DND-41 (cell line): ENCODE data around the gene PELI2.
A peak's percentile ranks its signal among the peaks of the same experiment; 100 is the strongest.

Experiments
- ATAC-seq: fragments of 200-7000 bp; cut with Tn5 transposase; 3 replicates; pipeline ENCODE4 v1.9.1; 2021; ENCODE audit warnings: low read depth; ENCODE audit not compliant: insufficient read depth
- DNase-seq: peaks from one replicate; pipeline ENCODE4 v3.0.0-alpha.2; 2020
- H2AFZ ChIP-seq: 2 replicates; pipeline ENCODE4 v1.6.0; 2012; ENCODE audit warnings: low read depth, low read length
- H3K27ac ChIP-seq: 2 replicates; pipeline ENCODE4 v1.5.1; 2012; ENCODE audit warnings: low read length, inconsistent platforms
- H3K27me3 ChIP-seq: fragments of 200-600 bp; sonication (generic); 2 replicates; pipeline ENCODE4 v1.6.0; 2012; ENCODE audit warnings: low read length, mild to moderate bottlenecking, inconsistent platforms; ENCODE audit not compliant: insufficient read depth, poor library complexity
- H3K36me3 ChIP-seq: 2 replicates; pipeline ENCODE4 v1.5.1; 2012; ENCODE audit warnings: low read length, inconsistent platforms; ENCODE audit not compliant: insufficient read depth
- H3K4me1 ChIP-seq: 2 replicates; pipeline ENCODE4 v1.5.1; 2012; ENCODE audit warnings: mild to moderate bottlenecking, low read length; ENCODE audit not compliant: insufficient read depth
- H3K4me2 ChIP-seq: 2 replicates; pipeline ENCODE4 v1.6.0; 2012; ENCODE audit warnings: mild to moderate bottlenecking, moderate library complexity, low read length, inconsistent platforms; ENCODE audit not compliant: insufficient read depth
- H3K4me3 ChIP-seq, 2 experiments: fragments of 200-600 bp in 1 of 2; shearing (Covaris generic) in 1 of 2; 2 replicates each; pipeline ENCODE4 v1.5.1; 2012 to 2016; ENCODE audit warnings: inconsistent platforms in 2 of 2, low read length in 2 of 2, mild to moderate bottlenecking in 2 of 2, low read depth in 1 of 2, moderate library complexity in 1 of 2
- H3K79me2 ChIP-seq: 2 replicates; pipeline ENCODE4 v1.6.0; 2012; ENCODE audit warnings: low read length, inconsistent platforms; ENCODE audit not compliant: insufficient read depth
- H3K9ac ChIP-seq: 2 replicates; pipeline ENCODE4 v1.6.0; 2012; ENCODE audit warnings: low read depth, mild to moderate bottlenecking, inconsistent platforms, low read length, moderate library complexity
- H3K9me3 ChIP-seq: 2 replicates; pipeline ENCODE4 v1.5.1; 2012; ENCODE audit warnings: low read length, moderate library complexity, mild to moderate bottlenecking, inconsistent platforms; ENCODE audit not compliant: insufficient read depth, severe bottlenecking
- H4K20me1 ChIP-seq: 2 replicates; pipeline ENCODE4 v1.6.0; 2012; ENCODE audit warnings: low read length; ENCODE audit not compliant: insufficient read depth
- EZH2 ChIP-seq: IDR thresholded peaks from 3 replicates; pipeline ENCODE4 v1.6.1; 2012; ENCODE audit warnings: borderline replicate concordance, low read depth, mild to moderate bottlenecking, moderate library complexity, low read length, inconsistent platforms; ENCODE audit not compliant: severe bottlenecking
- TF ChIP-seq, protein P1 (sequence below): IDR thresholded peaks from 2 replicates; pipeline ENCODE4 v1.5.1; 2012; ENCODE audit warnings: borderline replicate concordance, low read length, moderate library complexity, mild to moderate bottlenecking; ENCODE audit not compliant: poor library complexity, severe bottlenecking; ENCODE audit errors: extremely low read depth

Gene PELI2

DNA sequence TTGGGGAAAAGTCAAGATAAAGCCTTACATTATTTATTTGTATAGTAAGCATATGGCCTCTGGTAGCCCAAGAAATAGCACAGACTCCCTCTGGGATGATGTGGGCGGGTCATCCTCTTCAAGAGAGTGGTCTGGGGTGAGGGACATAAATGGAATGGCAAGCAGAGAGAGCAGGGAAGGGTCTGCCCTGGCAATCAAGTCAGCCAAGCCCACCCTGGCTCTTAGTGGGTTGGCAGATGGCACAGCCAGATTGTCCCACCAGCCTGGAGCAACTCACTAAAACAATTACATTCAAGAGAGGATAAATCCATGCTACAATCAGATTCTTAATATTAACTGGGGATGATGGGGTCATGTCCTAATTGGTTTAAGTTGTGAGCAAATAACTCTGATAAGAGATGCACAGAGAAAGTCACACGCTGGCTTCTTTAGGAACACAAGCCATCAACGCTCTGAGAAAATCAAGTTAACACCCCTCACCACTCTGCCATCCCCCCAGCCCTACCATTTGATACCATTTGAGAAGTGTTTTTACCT, 2.8 kb upstream of the PELI2 start:
- Histone ChIP-seq H3K4me3 (no peak overlapping the region), H2AFZ (no peak overlapping the region), H3K27me3 (no peaks in the 10 kb centered on the region), H3K9ac (no peak overlapping the region), H3K4me2 (no peak overlapping the region), H3K79me2 (peaks cover 20% of the 10 kb centered on the region), H4K20me1 (peaks cover 8% of the 10 kb centered on the region; the same call in 1 of the 2 replicates), H3K4me1 (peaks cover 24% of the 10 kb centered on the region), H3K36me3 (no peaks in the 10 kb centered on the region; the same call in 1 of the 2 replicates), H3K27ac (no peak overlapping the region), H3K9me3 (no peaks in the 10 kb centered on the region)
- no peak for TF ChIP-seq EZH2
- TF ChIP-seq, protein P1, sequence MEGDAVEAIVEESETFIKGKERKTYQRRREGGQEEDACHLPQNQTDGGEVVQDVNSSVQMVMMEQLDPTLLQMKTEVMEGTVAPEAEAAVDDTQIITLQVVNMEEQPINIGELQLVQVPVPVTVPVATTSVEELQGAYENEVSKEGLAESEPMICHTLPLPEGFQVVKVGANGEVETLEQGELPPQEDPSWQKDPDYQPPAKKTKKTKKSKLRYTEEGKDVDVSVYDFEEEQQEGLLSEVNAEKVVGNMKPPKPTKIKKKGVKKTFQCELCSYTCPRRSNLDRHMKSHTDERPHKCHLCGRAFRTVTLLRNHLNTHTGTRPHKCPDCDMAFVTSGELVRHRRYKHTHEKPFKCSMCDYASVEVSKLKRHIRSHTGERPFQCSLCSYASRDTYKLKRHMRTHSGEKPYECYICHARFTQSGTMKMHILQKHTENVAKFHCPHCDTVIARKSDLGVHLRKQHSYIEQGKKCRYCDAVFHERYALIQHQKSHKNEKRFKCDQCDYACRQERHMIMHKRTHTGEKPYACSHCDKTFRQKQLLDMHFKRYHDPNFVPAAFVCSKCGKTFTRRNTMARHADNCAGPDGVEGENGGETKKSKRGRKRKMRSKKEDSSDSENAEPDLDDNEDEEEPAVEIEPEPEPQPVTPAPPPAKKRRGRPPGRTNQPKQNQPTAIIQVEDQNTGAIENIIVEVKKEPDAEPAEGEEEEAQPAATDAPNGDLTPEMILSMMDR = no peak
- DNase-seq (no peak), ATAC-seq (no peak)

DNA sequence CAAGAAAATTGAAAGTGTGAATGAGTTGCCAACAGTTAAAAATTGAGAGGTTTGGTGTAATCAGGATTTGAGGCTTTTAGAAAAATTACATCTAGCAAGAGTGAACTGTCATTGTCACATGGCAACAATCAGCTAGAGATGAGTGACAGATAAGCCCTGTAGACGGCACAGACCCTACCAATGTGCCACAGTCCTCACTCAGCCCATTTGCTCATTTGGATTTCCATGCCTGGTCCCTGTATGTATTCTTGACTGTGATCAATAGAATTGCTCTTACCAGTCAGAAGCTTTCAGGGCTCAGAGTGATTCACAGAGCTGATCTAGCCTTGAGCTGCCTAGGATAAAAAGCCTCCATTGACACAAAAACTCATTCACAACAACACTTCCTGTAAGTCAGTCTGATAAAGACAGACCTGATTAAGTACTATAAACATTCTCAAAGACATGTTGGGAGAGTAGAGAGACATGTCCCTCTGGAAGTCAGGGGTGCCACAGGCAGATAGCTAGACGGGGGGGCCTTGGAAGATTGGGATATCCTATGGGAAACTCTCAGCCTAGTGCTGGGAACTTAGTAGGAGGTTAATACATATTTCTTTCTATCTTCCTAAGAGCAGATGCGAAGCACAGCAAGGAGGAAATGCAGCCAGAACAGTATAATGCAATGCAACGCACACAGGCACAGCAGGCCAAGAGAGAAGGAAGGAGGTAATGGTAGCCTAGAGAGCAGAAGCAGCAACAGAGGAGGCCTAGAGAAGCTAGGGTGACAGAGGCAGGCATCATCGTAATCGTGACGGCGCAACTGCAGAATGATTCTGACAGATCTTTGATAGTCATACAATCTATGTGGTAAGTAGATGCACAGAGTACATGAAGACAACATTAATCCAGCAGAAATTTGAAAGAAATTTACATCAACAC, 2.0 kb upstream of the PELI2 start:
- Histone ChIP-seq H3K4me1 (peaks cover 32% of the 10 kb centered on the region), H3K79me2 (peaks cover 29% of the 10 kb centered on the region), H4K20me1 (peaks cover 16% of the 10 kb centered on the region; the same call in 1 of the 2 replicates), H3K27me3 (no peaks in the 10 kb centered on the region), H3K9ac (no peak overlapping the region), H3K4me2 (no peak overlapping the region), H2AFZ (no peak overlapping the region), H3K4me3 (no peak overlapping the region), H3K9me3 (no peaks in the 10 kb centered on the region), H3K27ac (no peak overlapping the region), H3K36me3 (no peaks in the 10 kb centered on the region; the same call in 1 of the 2 replicates)
- ATAC-seq = no peak
- no peak for TF ChIP-seq EZH2
- TF ChIP-seq, protein P1 = no peak
- DNase-seq = no peak

DNA sequence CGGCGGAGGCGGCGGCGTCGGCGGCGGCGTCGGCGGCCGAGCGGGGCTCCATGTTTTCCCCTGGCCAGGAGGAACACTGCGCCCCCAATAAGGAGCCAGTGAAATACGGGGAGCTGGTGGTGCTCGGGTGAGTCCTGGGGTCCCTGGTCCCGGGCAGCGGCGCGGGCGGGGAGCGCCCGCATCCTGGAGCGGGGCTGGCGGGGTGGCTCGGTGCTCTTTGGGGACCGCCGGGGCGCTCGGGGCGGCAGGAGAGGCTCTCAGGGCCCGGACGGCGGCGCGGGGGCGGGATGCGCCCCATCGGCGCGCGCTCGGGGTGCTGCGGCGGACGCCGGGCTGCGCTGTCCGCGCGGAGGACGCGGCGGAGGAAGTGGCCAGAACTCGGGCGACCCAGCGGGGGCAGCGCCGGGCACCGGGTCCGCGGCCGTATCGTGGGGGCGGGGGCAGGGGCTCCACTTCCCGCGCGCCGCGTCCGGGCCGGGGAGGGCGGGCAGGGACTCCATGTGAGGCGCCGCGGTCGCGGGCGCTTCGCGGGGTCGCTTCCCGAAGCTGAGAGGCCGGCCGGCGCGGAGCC, 485 bp downstream of the PELI2 start:
- Histone ChIP-seq H3K4me3 (peak overlapping the region; percentile 38 to 63; a peak in 3 of 4 replicates), H3K4me1 (peaks cover 57% of the 10 kb centered on the region), H4K20me1 (peaks cover 40% of the 10 kb centered on the region), H2AFZ (peak overlapping the region; percentile 52; the same call in 1 of the 2 replicates), H3K9ac (peak overlapping the region; percentile 91), H3K27me3 (no peaks in the 10 kb centered on the region), H3K36me3 (no peaks in the 10 kb centered on the region; the same call in 1 of the 2 replicates), H3K4me2 (peak overlapping the region; percentile 78), H3K9me3 (no peaks in the 10 kb centered on the region), H3K27ac (peak overlapping the region; percentile 79), H3K79me2 (peaks cover 53% of the 10 kb centered on the region)
- ATAC-seq = peak; percentile 35
- TF ChIP-seq EZH2 = no peak
- TF ChIP-seq, protein P1 = no peak
- peak; percentile 42 for DNase-seq
